Endothelial cell of umbilical vein (primary cell): ENCODE data around the gene ARHGAP10. TPM values are rescaled to one million over a fixed set of nuclear protein-coding genes. Genes with fewer than 3 reads are reported as not detected.

Experiments used
- BruUV-seq: library from RNA; stranded (reverse); fragments of 400-500 nt; replicated peaks from 2 replicates; lab custom pipeline; 2021; lab: Mats Ljungman, UMichigan
- CTCF ChIA-PET: fragments of 300-600, 350-600 bp; sonication (Branson Sonifier 250); formaldehyde crosslinking; loops from one replicate; lab custom pipeline; 2021; ENCODE audit warnings: antibody characterized with exemption, inconsistent platforms; lab: Charles Lee
- POLR2A ChIA-PET: fragments of 300-600, 350-600 bp; sonication (Branson Sonifier 250); formaldehyde crosslinking; loops from one replicate; lab custom pipeline; 2021; ENCODE audit warnings: antibody characterized with exemption, inconsistent platforms; lab: Charles Lee
- DNase-seq: peaks from one replicate; pipeline ENCODE4 v3.0.0-alpha.2; 2011; ENCODE audit warnings: low read depth, low spot score
- FAIRE-seq: peaks from 2 replicates; lab custom pipeline; 2011; peaks lifted over from hg19 to GRCh38; lab: Jason Lieb, UNC
- H2AFZ ChIP-seq: 2 replicates; pipeline ENCODE4 v1.6.0; 2012; ENCODE audit warnings: low read depth, low read length, control low read depth, inconsistent platforms
- H3K27ac ChIP-seq: 2 replicates; pipeline ENCODE4 v1.5.1; 2011; ENCODE audit warnings: low read depth, mild to moderate bottlenecking, control low read depth, low read length, moderate library complexity; ENCODE audit not compliant: insufficient read depth
- H3K27me3 ChIP-seq, 2 experiments: 2 replicates each; pipeline versions ENCODE4 v1.6.0 to v1.6.1; 2011; ENCODE audit warnings: low read length in 2 of 2, mixed read lengths in 1 of 2; ENCODE audit not compliant: control insufficient read depth in 2 of 2, insufficient read depth in 2 of 2
- H3K36me3 ChIP-seq, 2 experiments: 2 replicates in 1 of 2; 3 replicates in 1 of 2; pipeline ENCODE4 v1.5.1; 2011; ENCODE audit warnings: low read length in 2 of 2, mild to moderate bottlenecking in 1 of 2, moderate library complexity in 1 of 2; ENCODE audit not compliant: control insufficient read depth in 2 of 2, insufficient read depth in 2 of 2; ENCODE audit errors: extremely low read depth in 1 of 2
- H3K4me1 ChIP-seq: 3 replicates; pipeline ENCODE4 v1.5.1; 2011; ENCODE audit warnings: mild to moderate bottlenecking, low read length; ENCODE audit not compliant: control insufficient read depth, insufficient read depth; ENCODE audit errors: extremely low read depth
- H3K4me2 ChIP-seq: 2 replicates; pipeline ENCODE4 v1.6.1; 2011; ENCODE audit warnings: low read length, control low read depth, mixed read lengths; ENCODE audit not compliant: insufficient read depth
- H3K4me3 ChIP-seq, 3 experiments: fragments of 200-600 bp in 1 of 3; sonication (generic), shearing (Covaris generic) in 1 of 3; replicated peaks in 1 of 3; 2 replicates each; pipeline ENCODE4 v1.5.1; 2011 to 2016; ENCODE audit warnings: control low read depth in 3 of 3, low read length in 3 of 3, mild to moderate bottlenecking in 2 of 3, inconsistent platforms in 1 of 3, low read depth in 1 of 3, moderate library complexity in 1 of 3; ENCODE audit not compliant: insufficient read depth in 1 of 3
- H3K79me2 ChIP-seq: 2 replicates; pipeline ENCODE4 v1.6.0; 2012; ENCODE audit warnings: low read length, inconsistent platforms; ENCODE audit not compliant: control insufficient read depth, insufficient read depth
- H3K9ac ChIP-seq: replicated peaks from 2 replicates; pipeline ENCODE3; 2011; ENCODE audit warnings: low read length, control low read depth; ENCODE audit not compliant: insufficient read depth; ENCODE audit errors: extremely low read depth
- H3K9me1 ChIP-seq: replicated peaks from 3 replicates; pipeline ENCODE4 v1.6.0; 2011; ENCODE audit warnings: mild to moderate bottlenecking, low read length; ENCODE audit not compliant: control insufficient read depth, insufficient read depth; ENCODE audit errors: extremely low read depth
- H3K9me3 ChIP-seq: replicated peaks from 2 replicates; pipeline ENCODE4 v1.5.1; 2012; ENCODE audit warnings: low read length, inconsistent platforms; ENCODE audit not compliant: control insufficient read depth, insufficient read depth
- H4K20me1 ChIP-seq: replicated peaks from 2 replicates; pipeline ENCODE3; 2011; ENCODE audit warnings: mild to moderate bottlenecking, low read length; ENCODE audit not compliant: control insufficient read depth, insufficient read depth; ENCODE audit errors: extremely low read depth
- EZH2 ChIP-seq: IDR thresholded peaks from 2 replicates; pipeline ENCODE4 v1.6.1; 2012; ENCODE audit warnings: borderline replicate concordance, low read depth, mild to moderate bottlenecking, moderate library complexity, low read length, inconsistent platforms; ENCODE audit not compliant: severe bottlenecking
- FOS ChIP-seq: IDR thresholded peaks from 2 replicates; pipeline ENCODE4 v1.6.1; 2011; ENCODE audit warnings: mild to moderate bottlenecking, low read length, moderate library complexity, borderline replicate concordance; ENCODE audit not compliant: insufficient read depth
- GATA2 ChIP-seq: IDR thresholded peaks from 2 replicates; pipeline ENCODE4 v1.7.0; 2011; ENCODE audit warnings: low read depth, mild to moderate bottlenecking, moderate library complexity, mixed read lengths, low read length; ENCODE audit not compliant: insufficient read length, insufficient read depth
- JUN ChIP-seq: IDR thresholded peaks from 2 replicates; pipeline ENCODE4 v1.6.1; 2011; ENCODE audit warnings: borderline replicate concordance, low read depth; ENCODE audit not compliant: insufficient read length, insufficient read depth
- MYC ChIP-seq: IDR thresholded peaks from one replicate; pipeline ENCODE4 v1.6.1; 2011; ENCODE audit warnings: mild to moderate bottlenecking, low read depth, low read length
- POLR2A ChIP-seq: IDR thresholded peaks from 2 replicates; pipeline ENCODE4 v1.6.1; 2012; ENCODE audit warnings: low read depth, mild to moderate bottlenecking, control low read depth, low read length
- POLR2AphosphoS5 ChIP-seq: IDR thresholded peaks from 2 replicates; pipeline ENCODE4 v1.6.1; 2012; ENCODE audit warnings: low read depth, mild to moderate bottlenecking, control low read depth, low read length, moderate library complexity; ENCODE audit not compliant: insufficient read depth
- dilution Hi-C: fragments of 300-500 bp; cut with MboI; formaldehyde crosslinking; loops from one replicate; pipeline ENCODE4 v1.15.0; 2019; ENCODE audit warnings: low sequenced_read_pairs; ENCODE audit not compliant: extremely low pct_ligation_motif_present
- intact Hi-C: fragments of 100-400 bp; cut with micrococcal nuclease; formaldehyde crosslinking; loops from one replicate; pipeline ENCODE4 v1.10.0; 2022
- polyA plus RNA-seq, 4 experiments: library from polyadenylated mRNA; depleted of rRNA in 3 of 4; stranded (reverse) in 3 of 4; unstranded in 1 of 4; fragments of >200 nt; gene quantifications; 2 replicates each; pipeline versions ENCODE4 v1.2.1 to v1.2.3, GENCODE V29; 2011 to 2012; ENCODE audit warnings: missing spikeins in 1 of 4
- total RNA-seq: library from RNA; stranded (reverse); gene quantifications from 2 replicates; pipeline ENCODE4 v1.2.3, GENCODE V29; 2021
- TF ChIP-seq, protein P1 (sequence below): IDR thresholded peaks from 2 replicates; pipeline ENCODE4 v1.6.1; 2011; ENCODE audit not compliant: insufficient read depth, insufficient read length
- TF ChIP-seq, protein P2 (sequence below), 2 donors: IDR thresholded peaks; 1 replicate in 1 of 2; 2 replicates in 1 of 2; pipeline ENCODE4 v1.5.1; 2011; ENCODE audit warnings: low read length in 2 of 2, mild to moderate bottlenecking in 2 of 2, moderate library complexity in 2 of 2, control low read depth in 1 of 2, inconsistent platforms in 1 of 2, low read depth in 1 of 2; ENCODE audit not compliant: insufficient read depth in 1 of 2; ENCODE audit errors: extremely low read depth in 1 of 2

ARHGAP10 gene
- total and polyA plus RNA-seq, 2 donors (not counting 3 experiments of a cell fraction or from before 2014, with no cell fraction given), result 20.4 to 36.7 TPM

DNA sequence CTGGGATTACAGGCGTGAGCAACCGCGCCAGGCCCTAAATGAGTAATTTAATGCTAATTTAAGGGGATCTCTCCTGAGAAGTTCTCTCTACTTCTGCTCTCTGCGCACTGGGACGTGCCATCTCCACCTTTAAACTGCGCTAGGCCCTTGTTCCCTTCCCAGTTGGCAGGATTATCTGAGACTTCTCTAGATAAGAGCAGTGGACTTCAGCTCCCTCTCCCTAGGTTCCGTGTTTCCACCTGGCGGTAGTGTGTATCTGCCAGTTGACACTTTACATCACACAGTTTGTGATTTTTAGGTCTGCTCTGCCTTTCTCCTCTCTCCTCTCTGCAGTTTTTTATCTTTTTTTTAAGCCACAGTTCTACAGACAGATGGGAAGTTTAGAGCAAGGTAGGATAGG, 40.2 kb downstream of the ARHGAP10 start:
- no peaks in the 10 kb centered on the region for H3K9me1 ChIP-seq
- peaks cover 51% of the 10 kb centered on the region for H3K79me2 ChIP-seq
- H3K27me3 ChIP-seq, result no peaks in the 10 kb centered on the region
- ChIA-PET POLR2A (interaction anchor here (0.9 to 1.8 kb wide), 3 partner anchors 38 to 94 kb away, joined by 3 to 8 read pairs (median 3); partner anchors contain the start of gene ARHGAP10), CTCF (interaction anchor here (1.0 to 5.1 kb wide), 7 partner anchors 8 to 94 kb away, joined by 3 to 59 read pairs (median 6); partner anchors contain the start of genes ARHGAP10 and PRMT9)
- TF ChIP-seq POLR2AphosphoS5 (no peak), JUN (no peak), FOS (no peak), MYC (no peak), EZH2 (no peak), GATA2 (no peak), POLR2A (no peak)
- TF ChIP-seq, protein P1, sequence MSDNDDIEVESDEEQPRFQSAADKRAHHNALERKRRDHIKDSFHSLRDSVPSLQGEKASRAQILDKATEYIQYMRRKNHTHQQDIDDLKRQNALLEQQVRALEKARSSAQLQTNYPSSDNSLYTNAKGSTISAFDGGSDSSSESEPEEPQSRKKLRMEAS, result no peak
- TF ChIP-seq, protein P2, sequence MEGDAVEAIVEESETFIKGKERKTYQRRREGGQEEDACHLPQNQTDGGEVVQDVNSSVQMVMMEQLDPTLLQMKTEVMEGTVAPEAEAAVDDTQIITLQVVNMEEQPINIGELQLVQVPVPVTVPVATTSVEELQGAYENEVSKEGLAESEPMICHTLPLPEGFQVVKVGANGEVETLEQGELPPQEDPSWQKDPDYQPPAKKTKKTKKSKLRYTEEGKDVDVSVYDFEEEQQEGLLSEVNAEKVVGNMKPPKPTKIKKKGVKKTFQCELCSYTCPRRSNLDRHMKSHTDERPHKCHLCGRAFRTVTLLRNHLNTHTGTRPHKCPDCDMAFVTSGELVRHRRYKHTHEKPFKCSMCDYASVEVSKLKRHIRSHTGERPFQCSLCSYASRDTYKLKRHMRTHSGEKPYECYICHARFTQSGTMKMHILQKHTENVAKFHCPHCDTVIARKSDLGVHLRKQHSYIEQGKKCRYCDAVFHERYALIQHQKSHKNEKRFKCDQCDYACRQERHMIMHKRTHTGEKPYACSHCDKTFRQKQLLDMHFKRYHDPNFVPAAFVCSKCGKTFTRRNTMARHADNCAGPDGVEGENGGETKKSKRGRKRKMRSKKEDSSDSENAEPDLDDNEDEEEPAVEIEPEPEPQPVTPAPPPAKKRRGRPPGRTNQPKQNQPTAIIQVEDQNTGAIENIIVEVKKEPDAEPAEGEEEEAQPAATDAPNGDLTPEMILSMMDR (IDR thresholded peaks at IDR 0.05; ENCODE audit: extremely low read depth in 1 of 2, insufficient read depth in 1 of 2, low read depth in 1 of 2, low read length in 2 of 2), result no peak
- peaks cover 74% of the 10 kb centered on the region for H3K4me1 ChIP-seq
- dilution Hi-C loops (no loop called here), intact Hi-C loops (loop anchor here (1.0 to 10.0 kb wide), 6 partner anchors 36 to 673 kb away; partner anchors contain the start of genes ARHGAP10 and NR3C2)
- no peaks in the 10 kb centered on the region for H4K20me1 ChIP-seq
- H2AFZ ChIP-seq, result no peak overlapping the region
- H3K9ac ChIP-seq, result peak overlapping the region; percentile 93
- H3K9me3 ChIP-seq, result no peaks in the 10 kb centered on the region
- DNase-seq (no peak), FAIRE-seq (no peak)
- H3K36me3 ChIP-seq, result no peaks in the 10 kb centered on the region
- H3K4me2 ChIP-seq, result peak overlapping the region; percentile 80
- TSS peak; percentile 91 for BruUV-seq
- H3K27ac ChIP-seq, result peak overlapping the region; percentile 99
- no peak overlapping the region for H3K4me3 ChIP-seq
